Body of pancreas (tissue), 4 donors: ENCODE data around the gene COL9A3. TPM values are rescaled to one million over a fixed set of nuclear protein-coding genes. Genes with fewer than 3 reads are reported as not detected.

ENCODE experiments used
- ATAC-seq: fragments of 150-250 bp; one replicate; pipeline ENCODE4 v1.9.1; 2016
- DNase-seq, 4 donors: peaks; one replicate each; pipeline ENCODE4 v3.0.0-alpha.2; 2019
- H3K27ac ChIP-seq, 4 donors: fragments of 200-600 bp; sonication (generic); 1 replicate in 3 of 4; 2 replicates in 1 of 4; pipeline versions ENCODE4 v1.5.1 to v1.6.1; 2016 to 2019; ENCODE audit warnings: mild to moderate bottlenecking in 1 of 4, mixed read lengths in 1 of 4, moderate library complexity in 1 of 4
- H3K27me3 ChIP-seq, 2 donors: fragments of 200-600 bp; sonication (generic); one replicate each; pipeline ENCODE4 v1.6.0; 2016; ENCODE audit warnings: mild to moderate bottlenecking in 1 of 2
- H3K36me3 ChIP-seq, 2 donors: fragments of 200-600 bp; sonication (generic); replicated peaks in 1 of 2; 2 replicates each; pipeline ENCODE4 v1.5.1; 2016; ENCODE audit warnings: low read depth in 2 of 2; ENCODE audit not compliant: insufficient read depth in 1 of 2
- H3K4me1 ChIP-seq: fragments of 200-600 bp; sonication (generic); one replicate; pipeline ENCODE4 v1.6.0; 2016
- H3K4me3 ChIP-seq, 2 donors: fragments of 200-600 bp; sonication (generic); 1 replicate in 1 of 2; 2 replicates in 1 of 2; pipeline ENCODE4 v1.5.1; 2016 to 2019
- H3K9me3 ChIP-seq, 3 donors: fragments of 200-600 bp; sonication (generic); 1 replicate in 2 of 3; 2 replicates in 1 of 3; pipeline ENCODE4 v1.5.1; 2016
- CTCF ChIP-seq, 7 experiments: fragments of 450-650 bp in 4 of 7; fragments of 200-600 bp in 3 of 7; sonication (generic) in 3 of 7; IDR thresholded peaks; one replicate each; pipeline ENCODE4 v1.5.1; 2016 to 2019; ENCODE audit warnings: antibody characterized with exemption in 7 of 7
- POLR2A ChIP-seq, 3 donors: fragments of 450-650 bp; IDR thresholded peaks; one replicate each; pipeline ENCODE4 v1.6.1; 2016; ENCODE audit warnings: antibody characterized with exemption in 3 of 3, mild to moderate bottlenecking in 2 of 3
- WGBS, 2 donors: methylation state at CpG; one replicate each; pipeline ENCODE4 v1.1.5; 2017; 5-methylcytosine and 5-hydroxymethylcytosine counted together
- intact Hi-C: fragments of 100-400 bp; cut with DNase I; formaldehyde crosslinking; loops from one replicate; pipeline ENCODE4 v1.15.1; 2023
- total RNA-seq, 2 donors: library from RNA; depleted of rRNA; stranded (reverse); fragments of >200 nt; gene quantifications; one replicate each; pipeline ENCODE4 v1.1.0, GENCODE V29; 2016

COL9A3 gene
- total RNA-seq, 2 donors from 2014 or later, result 25.2 to 69.5 TPM

- ATAC-seq, result peak; percentile 9
- DNase-seq, result peak; percentile 77 to 86 (median 82)
- TF ChIP-seq CTCF (IDR thresholded peaks at IDR 0.05), result peak; percentile 74 to 95 (median 87)
- TF ChIP-seq POLR2A (IDR thresholded peaks at IDR 0.05), result no peak
- WGBS, 2 donors, result 31 to 37% methylated on average over 21 to 23 of the region's 23 CpGs
- no peaks in the 10 kb centered on the region for H3K9me3 ChIP-seq
- no peak overlapping the region for H3K4me3 ChIP-seq
- intact Hi-C loops, result no loop called here
- H3K27ac ChIP-seq, result no peak overlapping the region
- H3K36me3 ChIP-seq, result no peaks in the 10 kb centered on the region
- H3K4me1 ChIP-seq, result peaks cover 18% of the 10 kb centered on the region
- H3K27me3 ChIP-seq, result no peaks in the 10 kb centered on the region
Measured at GRCh38 chr20:62791301-62792181, 25.3 kb upstream of the COL9A3 start.

GRCh38 chr20:62792182-62792939, 24.5 kb upstream of the COL9A3 start:
- no peaks in the 10 kb centered on the region for H3K9me3 ChIP-seq
- H3K27ac ChIP-seq, result no peak overlapping the region
- H3K4me1 ChIP-seq, result peaks cover 23% of the 10 kb centered on the region
- no peaks in the 10 kb centered on the region for H3K27me3 ChIP-seq
- intact Hi-C loops, result no loop called here
- TF ChIP-seq CTCF (IDR thresholded peaks at IDR 0.05) (no peak), POLR2A (IDR thresholded peaks at IDR 0.05) (no peak)
- 71 to 82% methylated on average over 7 to 9 of the region's 9 CpGs for WGBS, 2 donors
- ATAC-seq, result no peak
- H3K4me3 ChIP-seq, result no peak overlapping the region
- no peaks in the 10 kb centered on the region for H3K36me3 ChIP-seq
- no peak for DNase-seq

GRCh38 chr20:62792940-62793756, 23.7 kb upstream of the COL9A3 start:
- peaks cover 31% of the 10 kb centered on the region for H3K4me1 ChIP-seq
- peak overlapping the region; percentile 46 to 91 (median 84) for H3K27ac ChIP-seq
- DNase-seq (no peak), ATAC-seq (no peak)
- H3K4me3 ChIP-seq, result no peak overlapping the region
- intact Hi-C loops, result no loop called here
- no peaks in the 10 kb centered on the region for H3K27me3 ChIP-seq
- H3K9me3 ChIP-seq, result no peaks in the 10 kb centered on the region
- WGBS, 2 donors, result 77 to 83% methylated on average over 19 to 22 of the region's 22 CpGs
- TF ChIP-seq POLR2A (IDR thresholded peaks at IDR 0.05), result no peak
- TF ChIP-seq CTCF (IDR thresholded peaks at IDR 0.05), result no peak
- H3K36me3 ChIP-seq, result no peaks in the 10 kb centered on the region

GRCh38 chr20:62793757-62794006, 23.2 kb upstream of the COL9A3 start:
- intact Hi-C loops, result no loop called here
- Histone ChIP-seq H3K4me1 (peaks cover 33% of the 10 kb centered on the region), H3K27me3 (no peaks in the 10 kb centered on the region), H3K9me3 (no peaks in the 10 kb centered on the region), H3K36me3 (peaks cover 0 to 2% of the 10 kb centered on the region in 2 donors), H3K27ac (peak overlapping the region; percentile 46 to 91 (median 84)), H3K4me3 (no peak overlapping the region)
- WGBS, 2 donors, result 54 to 61% methylated on average over 5 to 7 of the region's 7 CpGs
- no peak for DNase-seq
- ATAC-seq, result no peak
- TF ChIP-seq CTCF (IDR thresholded peaks at IDR 0.05), result no peak
- TF ChIP-seq POLR2A (IDR thresholded peaks at IDR 0.05), result no peak
